ENCODE measurements around the gene MRPL3.

DNA sequence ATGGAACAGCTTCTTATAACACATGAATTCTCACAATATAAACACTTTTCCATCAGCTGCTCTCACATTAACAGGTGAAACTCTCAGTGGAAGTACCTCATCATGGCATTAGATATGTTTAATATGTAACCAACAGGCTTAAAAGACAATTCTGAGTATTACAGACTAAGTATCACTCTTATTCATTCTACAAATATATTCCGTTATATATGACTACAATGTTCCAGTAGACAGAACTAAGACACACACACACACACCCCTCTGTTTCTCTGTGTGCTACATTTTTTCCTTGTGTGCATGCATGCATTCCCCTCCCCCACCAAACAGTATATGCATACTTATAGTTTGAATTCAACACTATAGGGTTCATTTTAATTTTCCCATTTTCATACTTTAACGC, 32.4 kb downstream of the MRPL3 start:
- TF ChIP-seq, protein P1, sequence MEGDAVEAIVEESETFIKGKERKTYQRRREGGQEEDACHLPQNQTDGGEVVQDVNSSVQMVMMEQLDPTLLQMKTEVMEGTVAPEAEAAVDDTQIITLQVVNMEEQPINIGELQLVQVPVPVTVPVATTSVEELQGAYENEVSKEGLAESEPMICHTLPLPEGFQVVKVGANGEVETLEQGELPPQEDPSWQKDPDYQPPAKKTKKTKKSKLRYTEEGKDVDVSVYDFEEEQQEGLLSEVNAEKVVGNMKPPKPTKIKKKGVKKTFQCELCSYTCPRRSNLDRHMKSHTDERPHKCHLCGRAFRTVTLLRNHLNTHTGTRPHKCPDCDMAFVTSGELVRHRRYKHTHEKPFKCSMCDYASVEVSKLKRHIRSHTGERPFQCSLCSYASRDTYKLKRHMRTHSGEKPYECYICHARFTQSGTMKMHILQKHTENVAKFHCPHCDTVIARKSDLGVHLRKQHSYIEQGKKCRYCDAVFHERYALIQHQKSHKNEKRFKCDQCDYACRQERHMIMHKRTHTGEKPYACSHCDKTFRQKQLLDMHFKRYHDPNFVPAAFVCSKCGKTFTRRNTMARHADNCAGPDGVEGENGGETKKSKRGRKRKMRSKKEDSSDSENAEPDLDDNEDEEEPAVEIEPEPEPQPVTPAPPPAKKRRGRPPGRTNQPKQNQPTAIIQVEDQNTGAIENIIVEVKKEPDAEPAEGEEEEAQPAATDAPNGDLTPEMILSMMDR (IDR thresholded peaks at IDR 0.05) = no peak
- no peak for TF ChIP-seq EZH2 (IDR thresholded peaks at IDR 0.05; ENCODE audit: borderline replicate concordance, insufficient read depth, low read depth, low read length, poor library complexity, severe bottlenecking)
